Trophoblast cell (in vitro differentiated cells and primary cell): ENCODE measurements around the gene FALEC.

Source experiments
- DNase-seq, 2 donors: peaks; one replicate each; pipeline ENCODE4 v3.0.0-alpha.2; 2016
- H2AFZ ChIP-seq: 2 replicates; pipeline ENCODE4 v1.6.1; 2013; ENCODE audit warnings: low read length, moderate library complexity, mild to moderate bottlenecking; ENCODE audit not compliant: insufficient read depth, poor library complexity
- H2AK5ac ChIP-seq: 2 replicates; pipeline ENCODE4 v1.6.1; 2013; ENCODE audit warnings: mild to moderate bottlenecking, low read length
- H2BK120ac ChIP-seq: 2 replicates; pipeline ENCODE4 v1.6.1; 2013; ENCODE audit warnings: low read length, mild to moderate bottlenecking, moderate library complexity; ENCODE audit not compliant: insufficient read depth, poor library complexity
- H2BK12ac ChIP-seq: 2 replicates; pipeline ENCODE4 v1.6.1; 2013; ENCODE audit warnings: mild to moderate bottlenecking, low read length, moderate library complexity
- H2BK5ac ChIP-seq: 2 replicates; pipeline ENCODE4 v1.6.1; 2013; ENCODE audit warnings: low read length, low read depth, moderate library complexity, mild to moderate bottlenecking; ENCODE audit not compliant: poor library complexity
- H3K14ac ChIP-seq: 2 replicates; pipeline ENCODE4 v1.6.1; 2013; ENCODE audit warnings: mild to moderate bottlenecking, low read length
- H3K18ac ChIP-seq: 2 replicates; pipeline ENCODE4 v1.6.1; 2013; ENCODE audit warnings: mild to moderate bottlenecking, low read length
- H3K23ac ChIP-seq: 2 replicates; pipeline ENCODE4 v1.6.1; 2013; ENCODE audit warnings: low read length
- H3K27ac ChIP-seq: 2 replicates; pipeline ENCODE4 v1.5.1; 2013; ENCODE audit warnings: low read depth, mild to moderate bottlenecking, inconsistent platforms, low read length, moderate library complexity
- H3K27me3 ChIP-seq: 2 replicates; pipeline ENCODE4 v1.6.1; 2013; ENCODE audit warnings: inconsistent platforms, mild to moderate bottlenecking, low read length, moderate library complexity; ENCODE audit not compliant: insufficient read depth
- H3K36me3 ChIP-seq, 2 experiments: 1 replicate in 1 of 2; 2 replicates in 1 of 2; pipeline ENCODE4 v1.6.1; 2013; ENCODE audit warnings: low read length in 2 of 2, mild to moderate bottlenecking in 2 of 2, moderate library complexity in 1 of 2; ENCODE audit not compliant: insufficient read depth in 2 of 2, control insufficient read depth in 1 of 2
- H3K4ac ChIP-seq: 2 replicates; pipeline ENCODE4 v1.6.1; 2013; ENCODE audit warnings: low read depth, mild to moderate bottlenecking, low read length, moderate library complexity
- H3K4me1 ChIP-seq, 2 experiments: 1 replicate in 1 of 2; 2 replicates in 1 of 2; pipeline ENCODE4 v1.6.1; 2013; ENCODE audit warnings: low read length in 2 of 2, mild to moderate bottlenecking in 2 of 2, moderate library complexity in 1 of 2; ENCODE audit not compliant: insufficient read depth in 2 of 2, control insufficient read depth in 1 of 2
- H3K4me2 ChIP-seq: 2 replicates; pipeline ENCODE4 v1.6.1; 2013; ENCODE audit warnings: inconsistent platforms, mild to moderate bottlenecking, low read length, moderate library complexity
- H3K4me3 ChIP-seq: 2 replicates; pipeline ENCODE4 v1.5.1; 2013; ENCODE audit warnings: mild to moderate bottlenecking, low read depth, low read length, inconsistent platforms
- H3K79me1 ChIP-seq: one replicate; pipeline ENCODE4 v1.6.1; 2013; ENCODE audit warnings: low read length
- H3K79me2 ChIP-seq: 2 replicates; pipeline ENCODE4 v1.6.1; 2013; ENCODE audit warnings: low read length, mild to moderate bottlenecking; ENCODE audit not compliant: control insufficient read depth, insufficient read depth, poor library complexity
- H3K9ac ChIP-seq: 2 replicates; pipeline ENCODE4 v1.6.1; 2013; ENCODE audit warnings: mild to moderate bottlenecking, low read length
- H3K9me3 ChIP-seq: 2 replicates; pipeline ENCODE4 v1.6.1; 2013; ENCODE audit warnings: low read depth, mild to moderate bottlenecking, control low read depth, inconsistent platforms, low read length; ENCODE audit not compliant: insufficient read depth
- H4K12ac ChIP-seq: 2 replicates; pipeline ENCODE4 v1.6.1; 2013; ENCODE audit warnings: low read depth, mild to moderate bottlenecking, low read length, moderate library complexity
- H4K8ac ChIP-seq: 2 replicates; pipeline ENCODE4 v1.6.1; 2013; ENCODE audit warnings: low read depth, mild to moderate bottlenecking, low read length, moderate library complexity
- H4K91ac ChIP-seq: one replicate; pipeline ENCODE4 v1.6.1; 2013; ENCODE audit warnings: low read depth, mild to moderate bottlenecking, low read length, moderate library complexity
- WGBS: extraction: QIAGEN DNeasy Blood & Tissue Kit; methylation state at CpG from one replicate; pipeline ENCODE4 v1.1.7; 2013; ENCODE audit warnings: missing lambda C conversion rate; ENCODE audit not compliant: insufficient read length, insufficient coverage; ENCODE audit errors: extremely low coverage; 5-methylcytosine and 5-hydroxymethylcytosine counted together

FALEC gene

DNA sequence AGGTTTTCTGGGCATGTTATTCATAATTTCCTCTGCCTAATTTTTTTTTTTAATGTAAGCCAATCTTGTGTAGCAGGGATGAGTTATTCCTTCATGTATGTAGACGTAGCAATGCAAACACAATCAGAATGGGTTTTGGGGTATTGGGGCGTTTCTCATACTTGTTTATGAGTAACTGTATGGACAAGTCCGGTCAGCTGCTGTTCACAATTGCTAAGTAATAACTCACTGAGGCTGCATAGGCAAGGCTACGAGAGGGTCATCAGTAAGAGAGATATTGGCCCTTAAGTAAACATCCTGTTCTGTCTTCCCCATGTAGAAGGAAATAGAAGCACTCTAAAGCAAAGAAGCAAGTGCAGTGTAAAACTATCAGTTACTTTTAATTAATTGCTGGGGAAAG, 37.8 kb upstream of the FALEC start:
- Histone ChIP-seq H3K4ac (no peak overlapping the region), H4K8ac (no peak overlapping the region), H2AK5ac (no peak overlapping the region), H3K9ac (no peak overlapping the region), H3K4me3 (no peak overlapping the region), H2BK5ac (no peak overlapping the region), H2BK12ac (no peak overlapping the region), H3K14ac (no peak overlapping the region), H3K27ac (no peak overlapping the region), H2AFZ (no peak overlapping the region), H2BK120ac (no peak overlapping the region), H3K18ac (no peak overlapping the region), H4K91ac (no peak overlapping the region), H3K79me1 (no peaks in the 10 kb centered on the region), H4K12ac (no peak overlapping the region), H3K36me3 (peaks cover 4% of the 10 kb centered on the region in 2 experiments), H3K27me3 (no peaks in the 10 kb centered on the region), H3K4me2 (no peak overlapping the region), H3K23ac (no peak overlapping the region), H3K4me1 (no peaks in the 10 kb centered on the region), H3K79me2 (no peaks in the 10 kb centered on the region), H3K9me3 (no peaks in the 10 kb centered on the region)
- no CpG with 5 or more reads among the region's 4 CpGs for WGBS
- DNase-seq, result no peak

DNA sequence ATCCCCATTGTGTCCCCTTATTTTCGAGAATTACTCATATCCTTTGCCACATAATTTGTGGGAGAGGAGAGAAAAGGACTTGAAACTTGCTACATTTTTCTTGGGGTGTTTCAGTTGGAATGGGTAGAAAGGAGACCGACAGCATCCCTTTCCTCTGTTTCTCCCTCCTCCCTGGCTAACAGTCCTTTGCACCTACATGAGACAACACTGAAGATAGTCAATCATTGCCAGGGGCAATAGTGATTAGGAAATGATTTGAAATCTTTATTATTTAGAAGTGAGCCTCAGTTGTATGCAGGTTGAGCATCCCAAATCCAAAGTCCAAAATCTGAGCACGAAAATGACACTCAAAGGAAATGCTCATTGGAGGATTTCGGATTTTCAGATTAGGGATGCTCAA, 36.2 kb upstream of the FALEC start:
- Histone ChIP-seq H3K4me1 (no peaks in the 10 kb centered on the region), H3K9me3 (no peaks in the 10 kb centered on the region), H3K23ac (no peak overlapping the region), H3K36me3 (no peaks in the 10 kb centered on the region), H3K27ac (no peak overlapping the region), H2BK5ac (no peak overlapping the region), H4K91ac (no peak overlapping the region), H3K4me3 (no peak overlapping the region), H2AFZ (no peak overlapping the region), H3K14ac (no peak overlapping the region), H3K9ac (no peak overlapping the region), H4K8ac (no peak overlapping the region), H2BK12ac (no peak overlapping the region), H4K12ac (no peak overlapping the region), H3K4me2 (no peak overlapping the region), H2AK5ac (no peak overlapping the region), H3K27me3 (no peaks in the 10 kb centered on the region), H3K4ac (no peak overlapping the region), H3K79me2 (no peaks in the 10 kb centered on the region), H2BK120ac (no peak overlapping the region), H3K18ac (no peak overlapping the region), H3K79me1 (no peaks in the 10 kb centered on the region)
- DNase-seq, result no peak
- no CpG with 5 or more reads among the region's 4 CpGs for WGBS

DNA sequence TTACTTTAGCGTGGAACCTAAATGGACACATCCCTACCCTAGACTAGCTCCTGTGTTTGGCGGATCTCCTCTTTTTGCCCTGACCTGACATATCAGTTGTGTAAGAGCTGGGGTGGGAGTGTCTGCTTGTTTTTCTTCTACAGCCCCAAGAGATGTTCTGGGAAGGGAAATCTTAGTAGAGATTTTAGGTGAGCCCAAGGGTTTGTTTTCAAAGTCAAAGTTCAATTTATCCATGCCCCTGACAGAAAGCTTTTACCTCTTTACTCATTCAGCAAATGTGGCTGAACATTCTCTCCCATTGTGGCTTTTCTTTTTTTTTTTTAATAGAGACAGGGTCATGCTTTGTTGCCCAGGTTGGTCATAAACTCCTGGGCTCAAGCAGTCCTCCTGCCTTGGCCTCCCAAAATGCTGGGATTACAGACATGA, 35.6 kb upstream of the FALEC start:
- Histone ChIP-seq H4K12ac (no peak overlapping the region), H4K91ac (no peak overlapping the region), H2BK12ac (no peak overlapping the region), H2AK5ac (no peak overlapping the region), H3K23ac (no peak overlapping the region), H3K4me2 (no peak overlapping the region), H3K9me3 (no peaks in the 10 kb centered on the region), H4K8ac (no peak overlapping the region), H3K79me2 (no peaks in the 10 kb centered on the region), H3K18ac (no peak overlapping the region), H3K9ac (no peak overlapping the region), H3K4me3 (no peak overlapping the region), H3K27me3 (no peaks in the 10 kb centered on the region), H2AFZ (no peak overlapping the region), H3K27ac (no peak overlapping the region), H3K4ac (no peak overlapping the region), H3K79me1 (no peaks in the 10 kb centered on the region), H2BK5ac (no peak overlapping the region), H2BK120ac (no peak overlapping the region), H3K4me1 (no peaks in the 10 kb centered on the region), H3K36me3 (no peaks in the 10 kb centered on the region), H3K14ac (no peak overlapping the region)
- DNase-seq, result no peak
- no CpG with 5 or more reads among the region's 2 CpGs for WGBS

DNA sequence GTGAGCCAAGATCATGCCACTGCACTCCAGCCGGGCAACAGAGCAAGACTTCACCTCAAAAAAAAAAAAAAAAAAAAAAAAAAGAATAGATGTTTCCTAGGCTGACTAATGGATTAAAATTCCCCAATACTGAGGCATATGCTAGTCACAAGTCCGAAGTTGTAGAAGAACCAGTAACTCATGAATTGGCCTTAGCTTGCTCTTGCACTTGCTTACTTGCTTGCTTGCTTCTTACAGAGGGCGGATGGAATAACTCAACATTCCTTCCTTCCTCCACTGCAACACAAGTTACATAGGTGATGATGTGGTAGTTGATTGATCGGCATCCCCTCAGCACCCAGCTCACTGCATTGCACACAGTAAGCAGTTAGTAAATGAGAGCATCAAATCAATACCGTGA, 31.1 kb upstream of the FALEC start:
- H4K91ac ChIP-seq, result no peak overlapping the region
- H3K14ac ChIP-seq, result no peak overlapping the region
- no CpG with 5 or more reads among the region's 5 CpGs for WGBS
- H3K36me3 ChIP-seq, result no peaks in the 10 kb centered on the region
- no peak overlapping the region for H2AFZ ChIP-seq
- peaks cover 3% of the 10 kb centered on the region for H3K79me2 ChIP-seq
- H3K9me3 ChIP-seq, result no peaks in the 10 kb centered on the region
- no peak overlapping the region for H3K18ac ChIP-seq
- peaks cover 4% of the 10 kb centered on the region for H3K79me1 ChIP-seq
- H4K8ac ChIP-seq, result no peak overlapping the region
- no peak overlapping the region for H3K4me2 ChIP-seq
- no peak overlapping the region for H2BK5ac ChIP-seq
- no peak overlapping the region for H4K12ac ChIP-seq
- DNase-seq, result no peak
- H3K27ac ChIP-seq, result no peak overlapping the region
- no peak overlapping the region for H3K4me3 ChIP-seq
- no peak overlapping the region for H3K9ac ChIP-seq
- H3K27me3 ChIP-seq, result no peaks in the 10 kb centered on the region
- H3K4me1 ChIP-seq, result peaks cover 4 to 6% of the 10 kb centered on the region in 2 experiments
- no peak overlapping the region for H3K23ac ChIP-seq
- H2BK12ac ChIP-seq, result no peak overlapping the region
- H2AK5ac ChIP-seq, result no peak overlapping the region
- H2BK120ac ChIP-seq, result no peak overlapping the region
- no peak overlapping the region for H3K4ac ChIP-seq
